ENCODE measurements around the gene RUNX2. TPM values are rescaled to one million over a fixed set of nuclear protein-coding genes. Genes with fewer than 3 reads are reported as not detected.

Gene RUNX2
- total and polyA plus RNA-seq, 2 experiments from 2014 or later: 1.0 to 2.1 TPM

DNA sequence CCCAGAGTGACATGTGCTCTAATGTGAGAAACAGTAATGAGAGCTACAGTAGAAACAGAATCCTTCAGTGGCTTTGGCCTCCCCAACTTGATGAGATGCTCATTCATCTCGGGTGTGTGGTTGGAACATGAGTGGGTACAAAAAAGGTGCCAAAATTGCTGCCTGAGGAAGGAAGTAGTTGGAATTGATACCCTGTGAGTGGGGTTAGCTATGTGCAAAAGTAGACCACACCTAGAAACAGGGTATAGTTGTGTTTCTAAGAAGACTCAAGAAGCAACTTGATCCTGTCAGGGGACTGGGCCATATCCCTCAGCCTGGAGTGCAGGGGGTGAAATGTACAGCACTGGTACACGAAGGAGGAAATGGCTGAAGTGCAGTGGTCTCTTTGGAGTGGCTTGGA lies 256.0 kb downstream of the RUNX2 start:
- TF ChIP-seq EZH2phosphoT487 (IDR thresholded peaks at IDR 0.05; ENCODE audit: low read depth, severe bottlenecking, unreplicated experiment) (no peak), EZH2 (IDR thresholded peaks at IDR 0.05; ENCODE audit: borderline replicate concordance) (no peak)
- TF ChIP-seq, protein P1, sequence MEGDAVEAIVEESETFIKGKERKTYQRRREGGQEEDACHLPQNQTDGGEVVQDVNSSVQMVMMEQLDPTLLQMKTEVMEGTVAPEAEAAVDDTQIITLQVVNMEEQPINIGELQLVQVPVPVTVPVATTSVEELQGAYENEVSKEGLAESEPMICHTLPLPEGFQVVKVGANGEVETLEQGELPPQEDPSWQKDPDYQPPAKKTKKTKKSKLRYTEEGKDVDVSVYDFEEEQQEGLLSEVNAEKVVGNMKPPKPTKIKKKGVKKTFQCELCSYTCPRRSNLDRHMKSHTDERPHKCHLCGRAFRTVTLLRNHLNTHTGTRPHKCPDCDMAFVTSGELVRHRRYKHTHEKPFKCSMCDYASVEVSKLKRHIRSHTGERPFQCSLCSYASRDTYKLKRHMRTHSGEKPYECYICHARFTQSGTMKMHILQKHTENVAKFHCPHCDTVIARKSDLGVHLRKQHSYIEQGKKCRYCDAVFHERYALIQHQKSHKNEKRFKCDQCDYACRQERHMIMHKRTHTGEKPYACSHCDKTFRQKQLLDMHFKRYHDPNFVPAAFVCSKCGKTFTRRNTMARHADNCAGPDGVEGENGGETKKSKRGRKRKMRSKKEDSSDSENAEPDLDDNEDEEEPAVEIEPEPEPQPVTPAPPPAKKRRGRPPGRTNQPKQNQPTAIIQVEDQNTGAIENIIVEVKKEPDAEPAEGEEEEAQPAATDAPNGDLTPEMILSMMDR (IDR thresholded peaks at IDR 0.05; ENCODE audit: poor library complexity): no peak
- Histone ChIP-seq H3K9me3 (ENCODE audit: low read depth) (no peaks in the 10 kb centered on the region), H3K4me3 (no peak overlapping the region), H4K20me1 (ENCODE audit: insufficient read depth, poor library complexity, severe bottlenecking) (no peaks in the 10 kb centered on the region), H3K79me2 (no peaks in the 10 kb centered on the region), H3K27ac (no peak overlapping the region), H3K27me3 (no peaks in the 10 kb centered on the region), H2AFZ (no peak overlapping the region), H3K36me3 (replicated peaks; ENCODE audit: insufficient read depth, low read depth) (no peaks in the 10 kb centered on the region), H3K4me1 (ENCODE audit: insufficient read depth) (no peaks in the 10 kb centered on the region), H3K9me2 (replicated peaks; ENCODE audit: insufficient read depth) (no peaks in the 10 kb centered on the region), H3K4me2 (no peak overlapping the region)
- WGBS (ENCODE audit: low lambda C conversion rate, missing lambda C conversion rate): 91% methylated on average over 2 of the region's 2 CpGs
- DNase-seq (ENCODE audit: low spot score): no peak

DNA sequence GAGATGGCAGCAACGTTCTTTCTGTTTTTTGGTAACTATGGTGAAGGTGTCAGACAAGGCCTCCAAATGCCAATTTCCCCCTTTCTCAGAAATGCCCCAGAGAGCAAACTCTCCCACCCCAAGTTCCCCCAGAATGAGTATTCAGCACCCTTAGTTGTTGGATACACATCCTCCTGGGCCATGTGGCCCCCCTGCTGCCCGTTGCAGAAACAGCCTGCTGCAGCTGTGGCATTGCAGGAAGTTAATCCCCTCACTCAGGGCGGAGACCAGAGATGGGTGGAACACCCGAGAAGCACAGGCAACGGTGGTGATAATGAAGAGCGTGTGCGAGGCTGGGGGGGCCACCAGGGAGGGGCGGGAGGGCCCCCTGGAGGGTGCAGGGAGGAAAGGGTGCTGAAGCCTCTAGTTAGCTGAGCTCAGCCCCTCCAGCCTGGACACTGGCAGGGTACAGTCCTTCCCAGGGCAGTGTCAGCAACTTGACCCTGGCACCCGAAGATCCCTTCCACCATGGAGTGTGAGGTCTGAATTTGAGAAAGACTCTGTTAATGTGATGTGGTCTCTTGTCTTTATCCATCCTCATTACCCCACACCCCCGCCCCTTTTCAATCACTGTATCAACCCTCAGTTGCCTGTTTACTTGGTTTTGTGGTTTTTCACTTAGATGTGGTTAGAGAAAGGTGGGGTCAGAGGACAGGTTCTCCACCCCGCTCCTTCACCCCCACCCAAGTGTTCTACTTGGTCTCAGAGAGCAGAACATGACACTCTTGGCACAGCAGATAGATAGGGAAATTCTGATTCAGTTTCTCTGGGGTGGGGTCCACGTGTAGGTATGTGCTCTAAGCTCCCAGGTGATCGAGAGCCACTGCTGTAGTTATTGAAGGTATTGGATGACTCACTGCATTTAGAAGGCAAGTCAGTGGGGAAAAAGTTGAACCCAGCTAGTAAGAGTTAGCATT lies 258.4 kb downstream of the RUNX2 start:
- H3K27me3 ChIP-seq: no peaks in the 10 kb centered on the region
- no peaks in the 10 kb centered on the region for H3K79me2 ChIP-seq
- H3K4me1 ChIP-seq (ENCODE audit: insufficient read depth): peaks cover 16% of the 10 kb centered on the region
- H3K9me2 ChIP-seq (replicated peaks; ENCODE audit: insufficient read depth): no peaks in the 10 kb centered on the region
- no peak overlapping the region for H3K4me3 ChIP-seq
- no peak for DNase-seq (ENCODE audit: low spot score)
- TF ChIP-seq, protein P1 (IDR thresholded peaks at IDR 0.05; ENCODE audit: poor library complexity): no peak
- no peak for TF ChIP-seq EZH2phosphoT487 (IDR thresholded peaks at IDR 0.05; ENCODE audit: low read depth, severe bottlenecking, unreplicated experiment)
- TF ChIP-seq EZH2 (IDR thresholded peaks at IDR 0.05; ENCODE audit: borderline replicate concordance): no peak
- no peaks in the 10 kb centered on the region for H3K9me3 ChIP-seq (ENCODE audit: low read depth)
- H3K4me2 ChIP-seq: no peak overlapping the region
- H3K27ac ChIP-seq: no peak overlapping the region
- no peaks in the 10 kb centered on the region for H4K20me1 ChIP-seq (ENCODE audit: insufficient read depth, poor library complexity, severe bottlenecking)
- WGBS (ENCODE audit: low lambda C conversion rate, missing lambda C conversion rate): 72% methylated on average over 12 of the region's 13 CpGs
- no peaks in the 10 kb centered on the region for H3K36me3 ChIP-seq (replicated peaks; ENCODE audit: insufficient read depth, low read depth)
- H2AFZ ChIP-seq: no peak overlapping the region

GRCh38 chr6:45587229-45588060 lies 259.3 kb downstream of the RUNX2 start:
- no peak overlapping the region for H3K4me3 ChIP-seq
- no peak overlapping the region for H2AFZ ChIP-seq
- WGBS (ENCODE audit: low lambda C conversion rate, missing lambda C conversion rate): 71% methylated on average over 5 of the region's 5 CpGs
- H3K79me2 ChIP-seq: no peaks in the 10 kb centered on the region
- H3K4me2 ChIP-seq: no peak overlapping the region
- H3K27me3 ChIP-seq: no peaks in the 10 kb centered on the region
- H3K4me1 ChIP-seq (ENCODE audit: insufficient read depth): peaks cover 24% of the 10 kb centered on the region
- no peak for DNase-seq (ENCODE audit: low spot score)
- H3K36me3 ChIP-seq (replicated peaks; ENCODE audit: insufficient read depth, low read depth): no peaks in the 10 kb centered on the region
- no peaks in the 10 kb centered on the region for H4K20me1 ChIP-seq (ENCODE audit: insufficient read depth, poor library complexity, severe bottlenecking)
- H3K27ac ChIP-seq: no peak overlapping the region
- H3K9me2 ChIP-seq (replicated peaks; ENCODE audit: insufficient read depth): no peaks in the 10 kb centered on the region
- TF ChIP-seq EZH2phosphoT487 (IDR thresholded peaks at IDR 0.05; ENCODE audit: low read depth, severe bottlenecking, unreplicated experiment): no peak
- TF ChIP-seq, protein P1 (IDR thresholded peaks at IDR 0.05; ENCODE audit: poor library complexity): no peak
- TF ChIP-seq EZH2 (IDR thresholded peaks at IDR 0.05; ENCODE audit: borderline replicate concordance): no peak
- no peaks in the 10 kb centered on the region for H3K9me3 ChIP-seq (ENCODE audit: low read depth)

Measured in hepatocyte (in vitro differentiated cells).